Ascending aorta (tissue), 2 donors: ENCODE data around the gene EP400. TPM values are rescaled to one million over a fixed set of nuclear protein-coding genes. Genes with fewer than 3 reads are reported as not detected.
"Not testable (repeated sequence)": the region's sequence is repeated elsewhere in the genome, so short reads cannot be mapped to it uniquely, and the experiment has no call there.

ENCODE experiments used
- DNase-seq, 2 donors: peaks; one replicate each; pipeline ENCODE4 v3.0.0-alpha.2; 2019; ENCODE audit warnings: low spot score in 2 of 2
- H3K27ac ChIP-seq, 2 donors: fragments of 200-600 bp; sonication (generic); one replicate each; pipeline ENCODE4 v1.5.1; 2016 to 2017; ENCODE audit warnings: mild to moderate bottlenecking in 1 of 2
- H3K27me3 ChIP-seq: fragments of 200-600 bp; sonication (generic); one replicate; pipeline ENCODE4 v1.5.1; 2017
- H3K36me3 ChIP-seq, 2 donors: fragments of 200-600 bp; sonication (generic); one replicate each; pipeline ENCODE4 v1.5.1; 2016
- H3K4me1 ChIP-seq, 2 donors: fragments of 200-600 bp; sonication (generic); one replicate each; pipeline ENCODE4 v1.5.1; 2016 to 2017; ENCODE audit warnings: mild to moderate bottlenecking in 1 of 2
- H3K4me3 ChIP-seq, 2 donors: fragments of 200-600 bp; sonication (generic); one replicate each; pipeline ENCODE4 v1.5.1; 2016 to 2017; ENCODE audit warnings: mild to moderate bottlenecking in 1 of 2
- H3K9me3 ChIP-seq, 2 donors: fragments of 200-600 bp; sonication (generic); one replicate each; pipeline ENCODE4 v1.5.1; 2016
- intact Hi-C: fragments of 100-400 bp; cut with DNase I; formaldehyde crosslinking; loops from one replicate; pipeline ENCODE4 v1.15.1; 2023
- total RNA-seq: library from RNA; depleted of rRNA; stranded (reverse); fragments of >200 nt; gene quantifications from one replicate; pipeline ENCODE4 v1.1.0, GENCODE V29; 2016
- TF ChIP-seq, protein P1 (sequence below), 3 experiments: fragments of 200-600 bp in 2 of 3; fragments of 450-650 bp in 1 of 3; sonication (generic) in 2 of 3; IDR thresholded peaks; one replicate each; pipeline ENCODE4 v1.5.1; 2016 to 2019; ENCODE audit warnings: antibody characterized with exemption in 3 of 3, mild to moderate bottlenecking in 1 of 3, moderate library complexity in 1 of 3

The EP400 gene
- total RNA-seq, 1 donor from 2014 or later, result 23.3 TPM

DNA sequence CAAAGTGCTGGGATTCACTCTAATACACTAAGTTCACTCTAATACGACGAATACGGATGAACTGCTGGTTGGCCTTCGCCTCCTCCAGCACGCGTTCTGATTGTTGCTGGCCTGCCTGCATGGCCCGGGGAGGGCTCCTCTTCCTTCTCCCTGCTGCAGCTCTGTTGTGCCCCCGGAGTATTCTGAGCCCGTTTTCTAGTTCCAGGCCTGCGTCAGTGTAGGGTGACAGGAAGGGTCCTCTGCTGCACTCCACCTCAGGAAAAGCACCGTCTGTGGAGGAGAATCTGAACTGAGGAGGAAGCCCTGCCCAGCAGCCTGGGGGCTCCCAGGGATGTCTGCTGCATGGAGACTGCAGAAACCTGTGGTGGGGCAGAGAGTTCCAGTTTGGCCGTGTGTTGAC, 150.0 kb downstream of the EP400 start:
- Histone ChIP-seq H3K36me3 (peaks cover 0 to 20% of the 10 kb centered on the region in 2 donors), H3K9me3 (no peaks in the 10 kb centered on the region), H3K4me1 (no peaks in the 10 kb centered on the region), H3K4me3 (no peak overlapping the region), H3K27ac (no peak overlapping the region), H3K27me3 (no peaks in the 10 kb centered on the region)
- TF ChIP-seq, protein P1, sequence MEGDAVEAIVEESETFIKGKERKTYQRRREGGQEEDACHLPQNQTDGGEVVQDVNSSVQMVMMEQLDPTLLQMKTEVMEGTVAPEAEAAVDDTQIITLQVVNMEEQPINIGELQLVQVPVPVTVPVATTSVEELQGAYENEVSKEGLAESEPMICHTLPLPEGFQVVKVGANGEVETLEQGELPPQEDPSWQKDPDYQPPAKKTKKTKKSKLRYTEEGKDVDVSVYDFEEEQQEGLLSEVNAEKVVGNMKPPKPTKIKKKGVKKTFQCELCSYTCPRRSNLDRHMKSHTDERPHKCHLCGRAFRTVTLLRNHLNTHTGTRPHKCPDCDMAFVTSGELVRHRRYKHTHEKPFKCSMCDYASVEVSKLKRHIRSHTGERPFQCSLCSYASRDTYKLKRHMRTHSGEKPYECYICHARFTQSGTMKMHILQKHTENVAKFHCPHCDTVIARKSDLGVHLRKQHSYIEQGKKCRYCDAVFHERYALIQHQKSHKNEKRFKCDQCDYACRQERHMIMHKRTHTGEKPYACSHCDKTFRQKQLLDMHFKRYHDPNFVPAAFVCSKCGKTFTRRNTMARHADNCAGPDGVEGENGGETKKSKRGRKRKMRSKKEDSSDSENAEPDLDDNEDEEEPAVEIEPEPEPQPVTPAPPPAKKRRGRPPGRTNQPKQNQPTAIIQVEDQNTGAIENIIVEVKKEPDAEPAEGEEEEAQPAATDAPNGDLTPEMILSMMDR (IDR thresholded peaks at IDR 0.05), result no peak
- DNase-seq, result no peak
- intact Hi-C loops, result no loop called here

DNA sequence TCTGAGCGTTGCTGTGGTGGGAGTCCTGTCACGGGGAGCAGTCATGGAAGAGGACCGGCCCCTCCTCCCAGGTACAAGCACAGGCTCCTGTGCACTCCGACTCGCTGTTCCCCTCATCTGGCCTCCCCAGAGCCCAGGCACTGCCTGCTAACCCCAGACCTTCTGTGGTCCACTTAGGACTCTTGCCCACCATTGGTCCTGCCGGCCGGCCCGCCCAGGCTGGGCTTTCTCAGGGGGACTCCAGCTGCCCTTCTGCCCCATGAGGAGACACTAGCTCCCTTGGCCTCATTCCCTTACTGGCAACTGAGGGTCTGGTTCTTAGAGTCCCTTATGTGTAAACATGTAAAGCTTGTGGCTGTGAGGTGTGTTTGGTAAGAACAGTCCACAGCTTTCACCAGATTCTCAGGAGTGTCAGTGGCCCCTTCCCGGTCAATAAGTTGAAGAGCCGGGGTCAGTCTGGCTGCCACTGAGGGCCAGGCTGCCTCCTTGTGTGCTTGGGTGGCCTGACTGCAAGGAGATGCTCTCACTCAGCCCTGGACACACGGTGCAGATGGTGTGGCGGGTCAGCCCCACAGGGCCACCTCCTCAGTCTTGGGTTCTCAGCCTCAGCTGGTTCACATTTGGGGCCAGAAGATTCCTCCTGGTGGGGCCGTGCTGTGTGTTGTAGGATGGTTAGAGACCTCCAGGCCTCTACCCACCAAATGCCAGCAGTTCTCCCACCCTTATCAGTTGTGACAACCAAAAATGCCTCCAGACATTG, 150.7 kb downstream of the EP400 start:
- intact Hi-C loops, result no loop called here
- Histone ChIP-seq H3K4me1 (no peaks in the 10 kb centered on the region), H3K36me3 (peaks cover 0 to 26% of the 10 kb centered on the region in 2 donors), H3K9me3 (no peaks in the 10 kb centered on the region), H3K4me3 (no peak overlapping the region), H3K27me3 (no peaks in the 10 kb centered on the region), H3K27ac (no peak overlapping the region)
- no peak for DNase-seq
- TF ChIP-seq, protein P1 (IDR thresholded peaks at IDR 0.05), result no peak

DNA sequence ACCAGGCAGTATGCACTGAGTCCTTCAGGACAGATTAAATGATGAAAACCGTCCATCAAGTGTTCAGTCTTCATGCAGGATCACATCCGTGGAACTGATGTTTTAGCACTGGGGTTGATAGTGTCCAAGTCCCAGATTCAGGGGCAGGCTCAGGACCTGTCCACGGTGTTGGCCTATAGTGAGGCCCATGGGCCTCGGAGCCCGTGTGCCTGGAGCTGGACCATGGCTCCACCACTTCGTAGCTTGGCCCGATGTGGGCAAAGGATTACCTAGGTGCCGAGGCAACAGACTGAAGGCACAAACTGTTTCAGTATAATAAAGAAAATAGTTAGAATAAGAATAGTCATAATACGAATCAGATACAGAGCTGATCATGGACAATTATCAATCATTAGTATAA, 152.6 kb downstream of the EP400 start:
- peaks cover 0 to 19% of the 10 kb centered on the region in 2 donors for H3K36me3 ChIP-seq
- no peak overlapping the region for H3K4me3 ChIP-seq
- no peaks in the 10 kb centered on the region for H3K9me3 ChIP-seq
- TF ChIP-seq, protein P1 (IDR thresholded peaks at IDR 0.05), result no peak
- no peaks in the 10 kb centered on the region for H3K27me3 ChIP-seq
- no peak for DNase-seq
- no peak overlapping the region for H3K27ac ChIP-seq
- intact Hi-C loops, result no loop called here
- no peaks in the 10 kb centered on the region for H3K4me1 ChIP-seq

- H3K9me3 ChIP-seq, intact Hi-C loops, H3K27ac ChIP-seq, H3K4me1 ChIP-seq, DNase-seq, H3K27me3 ChIP-seq, H3K4me3 ChIP-seq: not testable (repeated sequence)
- peaks cover 0 to 16% of the 10 kb centered on the region in 2 donors for H3K36me3 ChIP-seq
These were observed 153.3 kb downstream of the EP400 start for GRCh38 chr12:132103072-132103471.

GRCh38 chr12:132103542-132104308, 154.0 kb downstream of the EP400 start:
- DNase-seq, result no peak
- Histone ChIP-seq H3K27me3 (no peaks in the 10 kb centered on the region), H3K4me1 (no peaks in the 10 kb centered on the region), H3K27ac (no peak overlapping the region), H3K9me3 (no peaks in the 10 kb centered on the region), H3K36me3 (peaks cover 0 to 23% of the 10 kb centered on the region in 2 donors), H3K4me3 (no peak overlapping the region)
- intact Hi-C loops, result no loop called here
- TF ChIP-seq, protein P1 (IDR thresholded peaks at IDR 0.05), result no peak

GRCh38 chr12:132105467-132105866, 155.7 kb downstream of the EP400 start:
- Histone ChIP-seq H3K36me3 (peaks cover 6 to 31% of the 10 kb centered on the region in 2 donors), H3K9me3 (no peaks in the 10 kb centered on the region), H3K4me3 (no peak overlapping the region), H3K27me3 (no peaks in the 10 kb centered on the region), H3K27ac (no peak overlapping the region), H3K4me1 (no peaks in the 10 kb centered on the region)
- TF ChIP-seq, protein P1 (IDR thresholded peaks at IDR 0.05), result no peak
- intact Hi-C loops, result no loop called here
- DNase-seq, result no peak
